NCI-H1092 treated with DMSO at 0.1 percent for 48 hours (cell line): ENCODE data around the gene PPFIA4.

Source experiments
- DNase-seq: peaks from one replicate; lab custom pipeline; 2025; lab: John Stamatoyannopoulos, UW

The PPFIA4 gene

DNA sequence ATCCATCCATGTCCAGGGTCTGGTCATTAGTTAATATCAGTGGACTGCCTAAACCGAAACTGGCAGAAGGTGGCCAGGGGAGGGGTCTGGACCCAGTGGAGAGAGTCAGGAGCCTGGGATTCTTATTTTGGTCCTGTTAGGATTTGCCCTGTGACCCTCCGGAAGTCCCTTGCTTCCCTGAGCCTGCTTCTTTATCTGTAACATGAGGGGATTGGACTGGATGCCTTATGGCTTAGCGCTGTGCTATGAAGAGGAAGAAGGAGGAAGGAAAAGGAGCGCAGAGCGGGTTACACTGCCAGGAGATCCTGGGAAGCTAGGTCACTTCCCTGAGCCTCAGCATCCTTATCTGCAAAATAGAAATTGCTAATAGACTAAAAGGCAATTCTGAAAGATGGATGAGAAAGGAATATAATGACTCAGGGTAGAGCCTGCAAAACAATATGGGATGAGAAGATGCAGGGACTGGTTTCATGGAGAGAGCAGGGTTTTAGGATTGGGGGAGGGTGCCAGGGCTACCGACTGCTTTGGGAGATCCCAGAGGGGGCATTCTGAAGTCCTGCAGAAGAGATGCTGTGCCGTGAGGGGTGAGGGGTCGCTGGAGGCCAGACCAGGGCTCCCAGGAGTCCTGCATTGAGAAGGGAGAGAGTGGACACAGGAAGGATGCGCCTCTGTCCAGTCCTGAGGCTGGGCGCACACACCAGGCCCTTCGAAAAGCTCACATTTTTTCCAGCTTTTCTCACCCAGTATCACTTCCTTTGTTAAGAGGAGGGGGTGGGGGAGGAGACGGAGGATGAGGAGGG is 100.8 kb downstream of the PPFIA4 start:
- DNase-seq, result no peak

DNA sequence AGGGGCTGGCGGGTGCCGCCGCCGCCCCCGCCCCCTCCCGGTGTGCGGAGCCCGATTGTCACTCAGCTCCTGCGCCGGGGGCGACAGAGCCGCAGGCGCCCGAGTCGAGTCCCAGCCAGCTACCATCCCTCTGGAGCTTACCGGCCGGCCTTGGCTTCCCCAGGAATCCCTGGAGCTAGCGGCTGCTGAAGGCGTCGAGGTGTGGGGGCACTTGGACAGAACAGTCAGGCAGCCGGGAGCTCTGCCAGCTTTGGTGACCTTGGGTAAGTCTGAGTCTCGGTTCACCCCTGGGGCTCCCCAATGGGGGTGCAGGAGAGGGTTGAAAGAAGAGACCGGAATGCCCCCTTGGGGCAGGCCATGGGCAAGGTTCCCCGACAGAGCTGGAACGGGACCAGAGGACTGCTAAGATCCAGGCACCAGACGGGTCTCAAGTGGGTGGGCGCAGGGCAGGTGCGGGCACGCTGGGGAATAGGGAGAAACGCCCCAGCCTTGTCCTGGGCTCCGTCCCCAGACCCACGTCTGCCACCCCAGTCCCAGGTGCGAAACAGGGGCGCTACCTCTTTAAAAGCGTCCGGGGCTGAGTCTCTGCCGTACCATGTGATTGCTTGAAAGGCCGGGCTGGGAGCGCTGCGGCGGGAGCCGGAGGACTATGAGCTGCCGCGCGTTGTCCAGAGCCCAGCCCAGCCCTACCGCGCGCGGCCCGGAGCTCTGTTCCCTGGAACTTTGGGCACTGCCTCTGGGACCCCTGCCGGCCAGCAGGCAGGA is 101.6 kb downstream of the PPFIA4 start, which contains the start of gene ADORA1:
Gene ADORA1, plus strand, starts transcription at position 61 of the 765 bp plus-strand sequence. CDS start 1,116 bp downstream, outside the sequence.
- peak; percentile 66 for DNase-seq

DNA sequence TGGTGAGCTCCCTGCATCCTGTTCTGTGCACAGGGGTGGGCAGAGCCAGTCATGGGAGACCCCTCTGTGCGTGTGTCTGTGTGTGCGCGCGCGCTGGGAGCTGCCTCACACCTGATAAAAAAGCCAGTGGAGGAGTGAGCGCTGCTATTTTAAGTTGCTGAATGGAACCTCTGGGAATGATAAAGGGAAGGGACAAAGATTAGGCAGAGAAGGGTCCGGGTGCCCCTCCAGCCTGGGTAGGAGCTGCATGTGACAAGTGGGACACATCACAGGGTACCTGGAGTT is 102.1 kb downstream of the PPFIA4 start:
- DNase-seq, result no peak
